HG02840 (cell line): Measurements from ENCODE around the gene RASA2.
A peak's percentile ranks its signal among the peaks of the same experiment; 100 is the strongest.
"Not testable (repeated sequence)": the region's sequence is repeated elsewhere in the genome, so short reads cannot be mapped to it uniquely, and the experiment has no call there.

Experiments used
- ATAC-seq: cut with Tn5 transposase; IDR thresholded peaks from one replicate; pipeline ENCODE4 v1.9.1; 2021; ENCODE audit warnings: mild to moderate bottlenecking, moderate library complexity, moderate number of reproducible peaks; ENCODE audit not compliant: unreplicated experiment, low FRiP score

RASA2 gene

GRCh38 chr3:141455603-141456300 is 31.1 kb upstream of the RASA2 start:
- ATAC-seq, result no peak

- no peak for ATAC-seq
These were observed 30.6 kb upstream of the RASA2 start for GRCh38 chr3:141456301-141456625.

GRCh38 chr3:141457624-141458236 is 29.1 kb upstream of the RASA2 start:
- ATAC-seq, result no peak

GRCh38 chr3:141459008-141459407 is 27.8 kb upstream of the RASA2 start:
- ATAC-seq, result no peak

- peak; percentile 88 for ATAC-seq
These were observed 26.6 kb upstream of the RASA2 start for GRCh38 chr3:141460097-141460704.

GRCh38 chr3:141462176-141462859 is 24.5 kb upstream of the RASA2 start:
- no peak for ATAC-seq

DNA sequence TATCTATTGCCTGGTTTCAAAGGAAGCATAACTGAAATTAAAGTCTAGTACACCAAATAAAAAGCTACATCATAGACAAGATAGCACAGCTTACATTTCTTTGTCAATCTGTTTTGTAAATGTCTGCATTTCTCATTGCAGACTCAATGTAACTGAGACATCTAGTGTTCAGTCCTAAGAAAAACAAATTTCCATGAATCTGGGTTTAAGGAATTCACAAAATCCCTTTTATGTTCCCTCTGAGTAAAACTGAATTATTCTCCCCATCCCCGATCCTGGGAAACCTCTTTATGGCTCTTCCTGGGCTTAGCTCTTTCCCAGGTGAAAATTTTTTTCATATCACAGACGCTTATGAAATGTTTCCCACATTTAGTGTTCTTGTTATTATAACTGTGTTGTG is 21.6 kb upstream of the RASA2 start:
- ATAC-seq, result no peak

GRCh38 chr3:141466633-141467169 is 20.1 kb upstream of the RASA2 start:
- no peak for ATAC-seq

DNA sequence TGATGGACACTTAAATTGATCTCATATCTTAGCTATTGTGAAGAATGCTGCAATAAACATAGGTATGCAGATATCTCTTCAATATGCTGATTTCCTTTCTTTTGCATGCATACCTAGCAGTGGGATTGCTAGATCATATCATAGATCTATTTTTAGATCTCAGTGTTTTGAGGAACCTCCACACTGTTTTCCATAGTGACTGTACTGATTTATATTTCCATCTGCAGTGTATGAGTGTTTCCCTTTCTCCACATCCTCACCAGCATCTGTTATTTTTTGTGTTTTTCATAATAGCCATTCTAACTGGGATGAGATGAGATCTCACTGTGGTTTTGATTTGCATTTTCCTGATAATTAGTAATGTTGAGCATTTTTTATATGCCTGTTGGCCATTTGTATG is 17.1 kb upstream of the RASA2 start:
- ATAC-seq, result no peak

DNA sequence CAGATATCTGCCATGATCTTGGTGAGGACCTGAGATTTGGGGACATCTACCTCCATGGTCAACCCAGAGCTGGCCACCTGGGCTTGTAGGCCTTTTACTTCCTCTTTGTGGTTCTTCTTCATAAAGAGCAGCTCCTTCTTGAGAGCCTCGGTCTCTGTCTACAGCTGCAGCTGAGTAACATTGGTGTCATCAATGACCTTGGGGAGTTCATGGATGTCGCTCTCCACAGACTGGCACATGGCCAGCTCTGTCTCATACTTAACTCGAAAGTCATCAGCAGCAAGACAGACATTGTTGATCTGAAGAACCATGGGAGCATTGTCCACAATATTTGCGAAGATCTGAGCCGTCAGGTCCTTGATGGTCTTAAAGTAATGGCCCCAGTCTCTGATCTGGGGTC is 15.7 kb upstream of the RASA2 start:
- no peak for ATAC-seq

GRCh38 chr3:141476033-141476432 is 10.8 kb upstream of the RASA2 start:
- ATAC-seq, result no peak

DNA sequence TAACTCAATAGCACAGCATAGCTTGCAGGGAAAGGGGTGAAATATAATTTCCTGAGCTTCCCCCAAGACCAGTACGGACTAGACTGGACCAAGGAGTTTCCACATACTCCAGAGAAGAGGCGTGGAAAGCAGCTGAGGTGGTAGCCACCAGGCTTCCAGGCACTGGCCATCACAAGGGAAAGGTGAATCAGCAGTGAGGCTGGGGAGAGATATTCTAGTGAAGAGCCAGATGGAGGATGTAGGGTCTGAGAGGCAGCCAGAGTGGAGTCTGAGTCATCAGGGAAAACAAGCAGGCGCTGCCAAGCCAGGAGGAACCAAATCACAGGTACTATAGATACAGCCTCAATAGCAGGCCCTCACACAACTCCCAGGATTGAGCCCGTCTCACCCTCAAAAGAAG is 9.6 kb upstream of the RASA2 start:
- no peak for ATAC-seq

GRCh38 chr3:141478139-141478538 is 8.7 kb upstream of the RASA2 start:
- ATAC-seq, result no peak

DNA sequence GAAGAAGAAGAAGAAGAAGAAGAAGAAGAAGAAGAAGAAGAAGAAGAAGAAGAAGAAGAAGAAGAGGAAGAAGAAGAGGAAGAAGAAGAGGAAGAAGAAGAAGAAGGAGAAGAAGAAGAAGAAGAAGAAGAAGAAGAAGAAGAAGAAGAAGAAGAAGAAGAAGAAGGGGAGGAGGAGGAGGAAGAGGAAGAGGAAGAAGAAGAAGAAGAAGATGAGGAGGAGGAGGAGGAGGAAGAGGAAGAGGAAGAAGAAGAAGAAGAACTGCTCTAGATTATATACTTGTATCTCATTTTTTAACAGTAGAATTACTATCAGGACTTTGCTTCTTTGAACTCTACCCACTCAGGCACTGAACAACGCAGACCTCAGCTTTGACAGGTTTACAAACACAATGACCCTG is 8.0 kb upstream of the RASA2 start:
- ATAC-seq, result not testable (repeated sequence)

- ATAC-seq, result no peak
These were observed 4.4 kb upstream of the RASA2 start for GRCh38 chr3:141482245-141482922.

- no peak for ATAC-seq
These were observed 2.0 kb upstream of the RASA2 start for GRCh38 chr3:141484701-141485287.

GRCh38 chr3:141485641-141486495 is 959 bp upstream of the RASA2 start:
- no peak for ATAC-seq

DNA sequence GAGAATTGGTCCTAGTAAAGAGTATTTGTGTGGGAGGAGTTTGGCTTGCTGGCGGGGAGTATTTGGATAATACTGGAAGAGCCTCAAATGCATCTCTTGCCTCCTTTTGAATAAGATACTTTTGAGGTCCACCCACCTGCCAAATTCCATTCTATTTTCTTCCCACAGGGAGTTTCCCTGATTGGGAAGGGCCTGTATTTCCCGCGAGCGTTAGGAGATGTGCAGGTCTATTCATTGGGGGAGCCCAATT is 406 bp upstream of the RASA2 start:
- no peak for ATAC-seq

DNA sequence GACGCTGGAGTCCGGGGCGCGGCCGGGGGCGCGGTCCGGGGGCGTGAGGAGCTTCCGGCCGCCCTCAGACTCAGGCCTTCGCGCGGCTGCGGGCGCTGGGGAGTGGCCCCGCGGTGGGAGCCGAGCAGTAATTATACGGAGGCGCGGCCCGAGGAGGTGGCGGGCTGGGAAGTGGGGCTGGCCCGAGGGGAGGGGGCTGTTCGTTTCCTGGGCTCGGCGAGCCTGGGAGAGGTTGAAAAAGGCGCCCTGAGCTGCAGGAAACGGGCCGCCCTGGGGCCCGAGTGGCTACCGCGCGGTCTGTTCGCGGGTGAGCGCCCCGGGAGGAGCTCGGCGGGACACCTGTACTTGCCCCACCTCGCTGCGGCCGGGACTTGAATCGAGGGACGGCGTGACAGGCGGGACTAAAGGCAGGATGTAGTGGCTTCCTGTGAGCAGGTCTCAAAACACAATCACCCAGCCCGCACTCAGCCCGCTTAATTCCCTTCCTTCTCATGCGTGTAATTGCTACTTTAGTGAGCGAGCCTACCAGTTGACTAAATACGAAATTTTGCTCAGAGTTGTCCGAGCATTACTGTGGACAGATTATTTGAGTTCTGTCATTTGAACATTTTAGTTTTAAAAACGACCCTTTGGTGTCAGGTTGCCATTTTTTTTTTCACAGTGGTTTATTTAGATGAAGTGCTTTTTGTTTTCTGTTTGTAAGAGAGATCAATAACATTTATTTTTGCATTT is 860 bp downstream of the RASA2 start:
- ATAC-seq, result peak; percentile 63
